CD4-positive, alpha-beta memory T cell (primary cell): ENCODE results near the gene SRGAP2C. TPM values are rescaled to one million over a fixed set of nuclear protein-coding genes. Genes with fewer than 3 reads are reported as not detected.
"Not testable (repeated sequence)": the region's sequence is repeated elsewhere in the genome, so short reads cannot be mapped to it uniquely, and the experiment has no call there.

Experiments used
- CTCF ChIA-PET: fragments of 350-600 bp; sonication (Branson Sonifier 250); formaldehyde crosslinking; loops from one replicate; lab custom pipeline; 2021; ENCODE audit warnings: inconsistent platforms; ENCODE audit not compliant: partially characterized antibody; lab: Charles Lee
- POLR2A ChIA-PET: fragments of 350-600 bp; sonication (Branson Sonifier 250); formaldehyde crosslinking; loops from one replicate; lab custom pipeline; 2021; ENCODE audit not compliant: partially characterized antibody; lab: Charles Lee
- DNase-seq, 5 donors: peaks; one replicate each; pipeline versions ENCODE4 v3.0.0 to v3.0.0-alpha.2; 2020 to 2022; ENCODE audit warnings: mixed read lengths in 1 of 5
- H3K27ac ChIP-seq: one replicate; pipeline ENCODE4 v1.7.0; 2013; ENCODE audit warnings: low read depth, low read length
- H3K27me3 ChIP-seq: 2 replicates; pipeline ENCODE4 v1.7.0; 2013; ENCODE audit warnings: mild to moderate bottlenecking, low read length, moderate library complexity; ENCODE audit not compliant: insufficient read depth
- H3K36me3 ChIP-seq: 2 replicates; pipeline ENCODE4 v1.7.0; 2013; ENCODE audit warnings: mild to moderate bottlenecking, low read length, moderate library complexity; ENCODE audit not compliant: insufficient read depth
- H3K4me1 ChIP-seq: 2 replicates; pipeline ENCODE4 v1.7.0; 2013; ENCODE audit warnings: mild to moderate bottlenecking, low read length, moderate library complexity; ENCODE audit not compliant: insufficient read depth
- H3K4me3 ChIP-seq, 2 donors: one replicate each; pipeline ENCODE4 v1.7.0; 2013; ENCODE audit warnings: low read length in 2 of 2, mild to moderate bottlenecking in 1 of 2
- H3K9me3 ChIP-seq, 2 donors: one replicate each; pipeline ENCODE4 v1.7.0; 2013; ENCODE audit warnings: low read length in 2 of 2, control low read depth in 1 of 2; ENCODE audit not compliant: control insufficient read depth in 1 of 2
- H3K27ac Mint-ChIP-seq, 7 donors: one replicate each; pipeline ENCODE4 v1.8.0; 2020 to 2021; ENCODE audit warnings: mixed read lengths in 7 of 7, mild to moderate bottlenecking in 6 of 7, inconsistent platforms in 3 of 7, moderate library complexity in 3 of 7
- H3K27me3 Mint-ChIP-seq, 2 donors: one replicate each; pipeline ENCODE4 v1.8.0; 2020 to 2021; ENCODE audit warnings: mixed read lengths in 2 of 2
- H3K36me3 Mint-ChIP-seq, 2 donors: one replicate each; pipeline ENCODE4 v1.8.0; 2020 to 2021; ENCODE audit warnings: mixed read lengths in 2 of 2, inconsistent platforms in 1 of 2, mild to moderate bottlenecking in 1 of 2
- H3K4me1 Mint-ChIP-seq, 4 donors: one replicate each; pipeline ENCODE4 v1.8.0; 2020 to 2021; ENCODE audit warnings: mixed read lengths in 4 of 4, mild to moderate bottlenecking in 1 of 4
- H3K4me3 Mint-ChIP-seq, 8 donors: one replicate each; pipeline ENCODE4 v1.8.0; 2020 to 2021; ENCODE audit warnings: mixed read lengths in 8 of 8, mild to moderate bottlenecking in 7 of 8, moderate library complexity in 6 of 8, inconsistent platforms in 3 of 8
- H3K9me3 Mint-ChIP-seq, 8 donors: one replicate each; pipeline ENCODE4 v1.8.0; 2020 to 2021; ENCODE audit warnings: mixed read lengths in 8 of 8, mild to moderate bottlenecking in 5 of 8, inconsistent platforms in 3 of 8, moderate library complexity in 1 of 8
- intact Hi-C: fragments of 100-400 bp; cut with micrococcal nuclease; formaldehyde crosslinking; loops from one replicate; pipeline ENCODE4 v1.15.1; 2023
- polyA plus RNA-seq, 2 donors: library from polyadenylated mRNA; unstranded; fragments of 300-500 nt; fragmentation: Illumina TruSeq; gene quantifications; one replicate each; pipeline ENCODE4 v1.2.3, GENCODE V29; 2021
- total RNA-seq, 2 experiments: library from RNA; stranded (reverse); gene quantifications; one replicate each; pipeline ENCODE4 v1.2.3, GENCODE V29; 2021

Gene SRGAP2C
- total and polyA plus RNA-seq, 4 experiments from 2014 or later: 2.1 to 29.0 (median 16.1) TPM

DNA sequence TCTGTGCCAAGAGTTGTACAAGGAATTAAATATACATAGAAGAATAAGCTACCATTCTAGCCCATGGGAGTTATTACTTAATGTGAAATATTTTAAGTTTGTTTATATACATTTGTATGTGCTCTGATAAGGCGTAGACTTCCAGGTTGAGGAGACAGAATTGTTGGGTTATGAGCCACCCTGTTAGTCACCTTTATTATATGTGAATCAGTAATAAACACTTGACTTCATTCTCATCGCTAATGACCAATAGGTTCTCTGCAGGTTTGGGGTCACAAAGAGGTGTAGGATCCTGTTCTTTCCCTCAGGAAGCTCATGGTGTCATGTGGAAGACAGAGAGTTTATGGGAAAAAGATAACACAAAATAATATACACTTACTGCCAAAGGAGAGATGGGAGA lies 117.1 kb downstream of the SRGAP2C start:
- H3K27ac Mint-ChIP-seq, H3K27me3 ChIP-seq, H3K9me3 ChIP-seq, H3K27me3 Mint-ChIP-seq, H3K4me1 ChIP-seq, H3K27ac ChIP-seq, H3K9me3 Mint-ChIP-seq, H3K36me3 ChIP-seq, H3K4me1 Mint-ChIP-seq, CTCF ChIA-PET, POLR2A ChIA-PET, H3K4me3 ChIP-seq, H3K36me3 Mint-ChIP-seq, H3K4me3 Mint-ChIP-seq, DNase-seq, intact Hi-C loops: not testable (repeated sequence)

GRCh38 chr1:121307759-121308158 lies 123.0 kb downstream of the SRGAP2C start:
- H3K27me3 Mint-ChIP-seq, intact Hi-C loops, H3K4me1 Mint-ChIP-seq, H3K4me1 ChIP-seq, H3K27me3 ChIP-seq, H3K36me3 Mint-ChIP-seq, H3K9me3 Mint-ChIP-seq, POLR2A ChIA-PET, DNase-seq, H3K36me3 ChIP-seq, H3K27ac ChIP-seq, H3K9me3 ChIP-seq, H3K27ac Mint-ChIP-seq, H3K4me3 ChIP-seq, CTCF ChIA-PET, H3K4me3 Mint-ChIP-seq: not testable (repeated sequence)

GRCh38 chr1:121315509-121315908 lies 130.7 kb downstream of the SRGAP2C start:
- H3K36me3 ChIP-seq, H3K36me3 Mint-ChIP-seq, DNase-seq, H3K27ac ChIP-seq, H3K4me1 ChIP-seq, CTCF ChIA-PET, H3K4me3 Mint-ChIP-seq, H3K9me3 Mint-ChIP-seq, intact Hi-C loops, H3K4me3 ChIP-seq, H3K27me3 ChIP-seq, H3K27me3 Mint-ChIP-seq, H3K9me3 ChIP-seq, H3K4me1 Mint-ChIP-seq, H3K27ac Mint-ChIP-seq, POLR2A ChIA-PET: not testable (repeated sequence)

- CTCF ChIA-PET, H3K9me3 Mint-ChIP-seq, H3K27ac Mint-ChIP-seq: not testable (repeated sequence)
Observed at GRCh38 chr1:121316081-121316480, 131.3 kb downstream of the SRGAP2C start.

GRCh38 chr1:121317491-121318468 lies 133.0 kb downstream of the SRGAP2C start:
- intact Hi-C loops, H3K27ac ChIP-seq, H3K27me3 Mint-ChIP-seq, DNase-seq, CTCF ChIA-PET, H3K4me1 ChIP-seq, H3K4me1 Mint-ChIP-seq, H3K36me3 ChIP-seq, H3K4me3 Mint-ChIP-seq, H3K36me3 Mint-ChIP-seq, H3K27ac Mint-ChIP-seq, POLR2A ChIA-PET, H3K9me3 Mint-ChIP-seq, H3K9me3 ChIP-seq, H3K27me3 ChIP-seq, H3K4me3 ChIP-seq: not testable (repeated sequence)

More at GRCh38 chr1:121316081-121316480, 131.3 kb downstream of the SRGAP2C start:
- H3K36me3 ChIP-seq, H3K27me3 Mint-ChIP-seq, H3K4me3 ChIP-seq, H3K36me3 Mint-ChIP-seq, H3K27ac ChIP-seq, H3K4me1 ChIP-seq, intact Hi-C loops, H3K4me3 Mint-ChIP-seq, DNase-seq, H3K9me3 ChIP-seq, H3K27me3 ChIP-seq, POLR2A ChIA-PET, H3K4me1 Mint-ChIP-seq: not testable (repeated sequence)

GRCh38 chr1:121318687-121319086 lies 133.9 kb downstream of the SRGAP2C start:
- CTCF ChIA-PET, H3K36me3 ChIP-seq, H3K36me3 Mint-ChIP-seq, H3K4me3 ChIP-seq, intact Hi-C loops, POLR2A ChIA-PET, H3K4me3 Mint-ChIP-seq, H3K4me1 ChIP-seq, H3K9me3 ChIP-seq, H3K27me3 ChIP-seq, H3K9me3 Mint-ChIP-seq, H3K27ac Mint-ChIP-seq, H3K27me3 Mint-ChIP-seq, H3K4me1 Mint-ChIP-seq, H3K27ac ChIP-seq, DNase-seq: not testable (repeated sequence)

- H3K4me1 ChIP-seq, H3K9me3 Mint-ChIP-seq, CTCF ChIA-PET, POLR2A ChIA-PET, H3K27me3 Mint-ChIP-seq, H3K4me3 Mint-ChIP-seq, intact Hi-C loops, H3K27ac Mint-ChIP-seq, H3K4me3 ChIP-seq, H3K4me1 Mint-ChIP-seq, H3K36me3 ChIP-seq, H3K27ac ChIP-seq, H3K9me3 ChIP-seq, H3K36me3 Mint-ChIP-seq, H3K27me3 ChIP-seq, DNase-seq: not testable (repeated sequence)
Observed at GRCh38 chr1:121321660-121322059, 136.9 kb downstream of the SRGAP2C start.
